Mucosa of stomach (tissue), 1 donor: Measurements from ENCODE around the gene CACHD1.

Source experiments
- H3K27me3 ChIP-seq: one replicate; pipeline ENCODE4 v1.7.0; 2013; ENCODE audit warnings: mild to moderate bottlenecking, low read length; ENCODE audit not compliant: control insufficient read depth, insufficient read depth
- H3K36me3 ChIP-seq: one replicate; pipeline ENCODE4 v1.7.0; 2013; ENCODE audit warnings: low read length; ENCODE audit not compliant: control insufficient read depth, insufficient read depth
- H3K4me1 ChIP-seq: one replicate; pipeline ENCODE4 v1.7.0; 2013; ENCODE audit warnings: mild to moderate bottlenecking, low read length; ENCODE audit not compliant: control insufficient read depth, insufficient read depth
- H3K4me3 ChIP-seq: one replicate; pipeline ENCODE4 v1.7.0; 2013; ENCODE audit warnings: low read length
- H3K9ac ChIP-seq: one replicate; pipeline ENCODE4 v1.7.0; 2013; ENCODE audit warnings: mild to moderate bottlenecking, low read length, moderate library complexity
- H3K9me3 ChIP-seq: one replicate; pipeline ENCODE4 v1.7.0; 2013; ENCODE audit warnings: mild to moderate bottlenecking, low read length, moderate library complexity; ENCODE audit not compliant: control insufficient read depth
- donor health status: Pancreatic carcinoma.

Gene CACHD1

GRCh38 chr1:64532646-64533045, 62.7 kb downstream of the CACHD1 start:
- Histone ChIP-seq H3K36me3 (no peaks in the 10 kb centered on the region), H3K9me3 (no peaks in the 10 kb centered on the region), H3K27me3 (no peaks in the 10 kb centered on the region), H3K4me1 (peaks cover 8% of the 10 kb centered on the region), H3K4me3 (no peak overlapping the region), H3K9ac (no peak overlapping the region)

DNA sequence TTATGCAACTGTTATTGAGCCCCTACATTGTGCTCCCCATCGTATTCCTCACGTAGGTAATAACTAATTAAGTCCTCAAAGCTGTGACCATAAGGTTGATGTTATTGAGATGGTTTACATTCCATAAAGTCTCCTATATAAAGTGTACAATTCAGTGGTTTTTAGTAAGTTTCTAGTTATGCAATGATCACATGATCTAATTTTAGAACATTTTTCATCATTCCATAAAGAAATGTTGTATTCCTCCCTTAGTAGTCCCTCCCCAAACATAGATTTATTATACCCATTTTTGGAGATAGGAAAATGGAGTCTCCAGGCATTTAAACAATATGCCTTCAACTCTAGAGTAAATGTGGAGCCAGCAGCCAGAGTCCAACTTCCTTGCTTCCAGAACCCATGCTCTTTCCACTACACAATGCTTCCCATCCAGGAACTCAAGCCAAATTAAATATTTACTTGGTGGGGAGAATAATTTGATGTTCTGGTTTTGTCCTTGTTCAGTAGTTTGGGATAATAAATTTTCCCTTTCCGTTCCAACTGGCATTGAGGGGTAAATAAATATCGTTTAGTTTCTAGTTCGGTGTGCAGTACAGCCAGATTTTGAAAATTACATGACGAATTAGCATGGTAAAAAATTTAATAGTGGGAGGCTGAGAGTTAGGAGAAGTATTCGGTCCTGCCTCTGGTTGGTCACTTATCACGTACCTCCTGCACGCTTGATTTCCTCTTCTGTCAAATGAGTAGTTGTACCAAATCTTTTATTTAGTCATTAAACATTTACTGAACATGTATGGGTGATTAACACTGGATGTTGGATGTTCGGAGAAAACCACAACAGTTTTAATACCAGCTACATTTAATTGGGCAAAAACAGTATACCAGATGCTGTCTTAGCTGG, 66.3 kb downstream of the CACHD1 start:
- no peak overlapping the region for H3K4me3 ChIP-seq
- H3K4me1 ChIP-seq = peaks cover 20% of the 10 kb centered on the region
- no peaks in the 10 kb centered on the region for H3K9me3 ChIP-seq
- no peak overlapping the region for H3K9ac ChIP-seq
- no peaks in the 10 kb centered on the region for H3K36me3 ChIP-seq
- no peaks in the 10 kb centered on the region for H3K27me3 ChIP-seq

- H3K4me1 ChIP-seq = peaks cover 21% of the 10 kb centered on the region
- H3K4me3 ChIP-seq = no peak overlapping the region
- H3K9ac ChIP-seq = no peak overlapping the region
- no peaks in the 10 kb centered on the region for H3K27me3 ChIP-seq
- H3K36me3 ChIP-seq = no peaks in the 10 kb centered on the region
- H3K9me3 ChIP-seq = no peaks in the 10 kb centered on the region
Observed at GRCh38 chr1:64536836-64537490, 67.0 kb downstream of the CACHD1 start.

GRCh38 chr1:64537942-64538341, 68.0 kb downstream of the CACHD1 start:
- Histone ChIP-seq H3K4me3 (no peak overlapping the region), H3K4me1 (peaks cover 25% of the 10 kb centered on the region), H3K27me3 (no peaks in the 10 kb centered on the region), H3K9me3 (no peaks in the 10 kb centered on the region), H3K36me3 (no peaks in the 10 kb centered on the region), H3K9ac (no peak overlapping the region)

- no peaks in the 10 kb centered on the region for H3K36me3 ChIP-seq
- no peaks in the 10 kb centered on the region for H3K9me3 ChIP-seq
- H3K4me3 ChIP-seq = no peak overlapping the region
- H3K4me1 ChIP-seq = peaks cover 25% of the 10 kb centered on the region
- H3K27me3 ChIP-seq = no peaks in the 10 kb centered on the region
- no peak overlapping the region for H3K9ac ChIP-seq
Observed at GRCh38 chr1:64538389-64538788, 68.5 kb downstream of the CACHD1 start.

- H3K9ac ChIP-seq = no peak overlapping the region
- no peaks in the 10 kb centered on the region for H3K27me3 ChIP-seq
- peaks cover 25% of the 10 kb centered on the region for H3K4me1 ChIP-seq
- no peaks in the 10 kb centered on the region for H3K9me3 ChIP-seq
- H3K36me3 ChIP-seq = no peaks in the 10 kb centered on the region
- no peak overlapping the region for H3K4me3 ChIP-seq
Observed at GRCh38 chr1:64539289-64539688, 69.4 kb downstream of the CACHD1 start.

GRCh38 chr1:64539781-64540218, 69.9 kb downstream of the CACHD1 start:
- H3K27me3 ChIP-seq = no peaks in the 10 kb centered on the region
- peaks cover 25% of the 10 kb centered on the region for H3K4me1 ChIP-seq

GRCh38 chr1:64540265-64540791, 70.4 kb downstream of the CACHD1 start:
- H3K9ac ChIP-seq = peak overlapping the region; percentile 25
- H3K36me3 ChIP-seq = no peaks in the 10 kb centered on the region
- H3K27me3 ChIP-seq = no peaks in the 10 kb centered on the region
- H3K4me3 ChIP-seq = no peak overlapping the region
- no peaks in the 10 kb centered on the region for H3K9me3 ChIP-seq
- peaks cover 23% of the 10 kb centered on the region for H3K4me1 ChIP-seq

More at GRCh38 chr1:64539781-64540218, 69.9 kb downstream of the CACHD1 start:
- Histone ChIP-seq H3K9me3 (no peaks in the 10 kb centered on the region), H3K4me3 (no peak overlapping the region), H3K36me3 (no peaks in the 10 kb centered on the region), H3K9ac (peak overlapping the region; percentile 25)

DNA sequence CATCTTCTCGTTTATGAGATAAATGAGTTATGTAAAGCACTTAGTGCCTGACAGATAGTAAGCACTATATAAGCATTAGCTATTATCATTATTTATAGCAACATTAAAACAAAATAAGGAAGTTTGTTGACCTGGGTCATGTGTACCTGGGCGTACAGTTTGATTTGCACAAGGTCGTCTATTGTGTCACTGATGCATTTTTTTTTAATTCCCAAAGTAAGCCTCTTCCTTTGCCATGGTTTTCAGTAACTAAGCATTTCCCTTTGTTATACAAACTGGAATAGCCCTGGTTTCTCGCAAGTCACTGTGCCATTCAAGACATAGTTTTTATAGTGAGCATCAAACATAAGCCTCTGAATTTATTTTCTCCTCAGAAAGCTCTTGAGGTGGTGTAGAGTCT, 72.2 kb downstream of the CACHD1 start:
- Histone ChIP-seq H3K36me3 (no peaks in the 10 kb centered on the region), H3K9ac (no peak overlapping the region), H3K9me3 (no peaks in the 10 kb centered on the region), H3K27me3 (no peaks in the 10 kb centered on the region), H3K4me3 (no peak overlapping the region), H3K4me1 (peaks cover 17% of the 10 kb centered on the region)

GRCh38 chr1:64543831-64544230, 73.9 kb downstream of the CACHD1 start:
- Histone ChIP-seq H3K36me3 (no peaks in the 10 kb centered on the region), H3K9me3 (no peaks in the 10 kb centered on the region), H3K4me3 (no peak overlapping the region), H3K4me1 (peaks cover 17% of the 10 kb centered on the region), H3K9ac (no peak overlapping the region), H3K27me3 (no peaks in the 10 kb centered on the region)

GRCh38 chr1:64545118-64545843, 75.4 kb downstream of the CACHD1 start:
- Histone ChIP-seq H3K4me3 (no peak overlapping the region), H3K4me1 (peaks cover 12% of the 10 kb centered on the region), H3K9me3 (no peaks in the 10 kb centered on the region), H3K36me3 (no peaks in the 10 kb centered on the region), H3K9ac (no peak overlapping the region), H3K27me3 (no peaks in the 10 kb centered on the region)
